Left ventricle myocardium inferior (tissue), 1 donor: ENCODE data around the gene C17orf78. TPM values are rescaled to one million over a fixed set of nuclear protein-coding genes. Genes with fewer than 3 reads are reported as not detected.
"Not testable (repeated sequence)": the region's sequence is repeated elsewhere in the genome, so short reads cannot be mapped to it uniquely, and the experiment has no call there.

Source experiments
- DNase-seq: peaks from one replicate; pipeline ENCODE4 v3.0.0-alpha.2; 2020
- H3K27ac ChIP-seq: fragments of 200-600 bp; replicated peaks from 2 replicates; pipeline ENCODE4 v1.8.0; 2021
- H3K27me3 ChIP-seq: fragments of 200-600 bp; 2 replicates; pipeline ENCODE4 v1.8.0; 2021; ENCODE audit warnings: low read depth
- H3K36me3 ChIP-seq: fragments of 200-600 bp; 2 replicates; pipeline ENCODE4 v1.8.0; 2021
- H3K4me1 ChIP-seq: fragments of 200-600 bp; 2 replicates; pipeline ENCODE4 v1.8.0; 2021
- H3K4me3 ChIP-seq: fragments of 200-600 bp; 2 replicates; pipeline ENCODE4 v1.8.0; 2021; ENCODE audit warnings: mild to moderate bottlenecking, moderate library complexity
- H3K9me3 ChIP-seq: fragments of 200-600 bp; replicated peaks from 2 replicates; pipeline ENCODE4 v1.8.0; 2021
- CTCF ChIP-seq: fragments of 200-600 bp; IDR thresholded peaks from 2 replicates; pipeline ENCODE4 v1.8.0; 2021; ENCODE audit warnings: antibody characterized with exemption, mild to moderate bottlenecking, borderline replicate concordance
- intact Hi-C: fragments of 100-400 bp; cut with micrococcal nuclease; formaldehyde crosslinking; loops from one replicate; pipeline ENCODE4 v1.11.0; 2022
- total RNA-seq: library from RNA; stranded (reverse); fragmentation: NEBNext Ultra II Directional; extraction: Animal tissue kit (Norgen Biotek cat#: 25700); gene quantifications from one replicate; pipeline ENCODE4 v1.2.1, GENCODE V29; 2021
- donor health status: DM: no; HTN: yes; CAD: no; lungs with severe emphysema.

Gene C17orf78
- total RNA-seq, 1 donor from 2014 or later: not detected

DNA sequence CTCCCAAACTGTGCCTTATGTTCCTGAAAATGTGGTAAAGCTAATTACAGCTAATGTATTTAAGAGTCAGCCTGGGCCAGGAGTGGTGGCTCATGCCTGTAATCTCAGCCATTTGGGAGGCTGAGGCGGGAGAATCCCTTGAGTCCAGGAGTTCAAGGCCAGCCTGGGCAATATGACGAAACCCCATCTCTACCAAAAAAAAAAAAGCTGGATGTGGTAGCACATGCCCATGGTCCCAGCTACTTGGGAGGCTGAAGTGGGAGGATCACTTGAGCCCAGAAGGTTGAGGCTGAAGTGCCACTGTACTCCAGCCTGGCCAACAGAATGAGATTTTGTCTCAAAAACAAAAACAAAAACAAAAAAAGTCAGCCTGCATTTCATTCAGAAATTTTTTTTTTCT is 33.2 kb upstream of the C17orf78 start:
- no peak for DNase-seq
- Histone ChIP-seq H3K27me3 (no peaks in the 10 kb centered on the region), H3K27ac (no peak overlapping the region), H3K36me3 (peaks cover 20% of the 10 kb centered on the region), H3K9me3 (no peaks in the 10 kb centered on the region), H3K4me1 (no peaks in the 10 kb centered on the region), H3K4me3 (no peak overlapping the region)
- intact Hi-C loops: no loop called here
- no peak for TF ChIP-seq CTCF

GRCh38 chr17:37344519-37344918 is 31.3 kb upstream of the C17orf78 start:
- H3K27ac ChIP-seq: no peak overlapping the region
- peaks cover 15% of the 10 kb centered on the region for H3K36me3 ChIP-seq
- no peak for TF ChIP-seq CTCF
- H3K9me3 ChIP-seq: no peaks in the 10 kb centered on the region
- no peak overlapping the region for H3K4me3 ChIP-seq
- no peak for DNase-seq
- no peaks in the 10 kb centered on the region for H3K27me3 ChIP-seq
- no peaks in the 10 kb centered on the region for H3K4me1 ChIP-seq
- intact Hi-C loops: no loop called here

- H3K9me3 ChIP-seq, H3K27ac ChIP-seq, H3K27me3 ChIP-seq, H3K4me3 ChIP-seq, intact Hi-C loops, DNase-seq, H3K4me1 ChIP-seq: not testable (repeated sequence)
- H3K36me3 ChIP-seq: peaks cover 14% of the 10 kb centered on the region
These were observed 28.9 kb upstream of the C17orf78 start for GRCh38 chr17:37346863-37347402.

- H3K27me3 ChIP-seq, H3K4me3 ChIP-seq, H3K27ac ChIP-seq, H3K36me3 ChIP-seq, intact Hi-C loops, H3K9me3 ChIP-seq, DNase-seq: not testable (repeated sequence)
- peaks cover 30% of the 10 kb centered on the region for H3K4me1 ChIP-seq
These were observed 18.8 kb upstream of the C17orf78 start for GRCh38 chr17:37356796-37357569.

- Histone ChIP-seq H3K9me3 (no peaks in the 10 kb centered on the region), H3K4me1 (peaks cover 30% of the 10 kb centered on the region), H3K4me3 (peak overlapping the region; percentile 88), H3K36me3 (peaks cover 4% of the 10 kb centered on the region), H3K27ac (peak overlapping the region; percentile 91), H3K27me3 (no peaks in the 10 kb centered on the region)
- intact Hi-C loops: no loop called here
- TF ChIP-seq CTCF: no peak
- peak; percentile 25 for DNase-seq
These were observed 17.5 kb upstream of the C17orf78 start for GRCh38 chr17:37358098-37358829.

- TF ChIP-seq CTCF: peak; percentile 64
- H3K27me3 ChIP-seq: no peaks in the 10 kb centered on the region
- peaks cover 30% of the 10 kb centered on the region for H3K4me1 ChIP-seq
- H3K4me3 ChIP-seq: peak overlapping the region; percentile 88
- H3K9me3 ChIP-seq: no peaks in the 10 kb centered on the region
- no peaks in the 10 kb centered on the region for H3K36me3 ChIP-seq
- H3K27ac ChIP-seq: peak overlapping the region; percentile 91
- DNase-seq: peak; percentile 95
- intact Hi-C loops: no loop called here
These were observed 16.7 kb upstream of the C17orf78 start for GRCh38 chr17:37358830-37359681.
